Measurements from ENCODE around the gene POGZ.

POGZ gene

DNA sequence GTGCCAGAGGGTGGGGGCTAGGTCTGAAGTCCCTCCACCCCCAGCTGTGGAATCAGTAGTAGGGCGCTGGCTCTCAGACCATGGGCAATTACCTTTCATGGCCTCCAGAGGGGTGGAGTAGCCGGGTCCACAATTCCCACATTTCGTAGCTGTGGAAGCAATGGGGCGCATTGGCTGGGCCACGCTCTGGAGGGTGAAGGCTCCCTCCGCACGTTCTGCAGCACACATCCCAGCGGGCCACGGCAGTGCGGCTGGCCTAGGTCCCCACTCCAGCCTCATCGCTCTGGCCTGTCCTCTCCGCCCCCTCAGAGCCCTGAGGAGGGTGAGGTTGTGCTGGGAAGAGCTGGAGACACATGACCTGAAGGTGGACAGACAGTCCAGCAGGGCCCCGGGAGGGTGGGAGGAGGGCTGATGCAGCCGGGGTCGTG lies 89.7 kb downstream of the POGZ start:
- no peak for DNase-seq

DNA sequence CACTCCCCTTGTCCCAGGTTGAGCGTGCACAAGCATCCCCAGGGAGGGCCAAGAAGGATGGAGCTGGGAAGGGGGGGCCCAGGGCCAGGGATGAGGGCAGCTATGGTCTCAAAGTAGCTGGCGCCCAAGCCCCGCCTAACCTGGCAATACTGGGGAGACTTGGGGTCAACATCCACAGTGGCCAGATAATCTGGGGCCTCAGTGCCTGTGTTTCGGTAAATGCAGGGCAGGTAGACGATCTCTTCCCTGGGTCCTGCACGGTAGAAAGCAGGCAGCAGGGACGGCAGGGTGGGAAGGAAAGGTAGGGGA lies 90.0 kb downstream of the POGZ start:
- no peak for DNase-seq

DNA sequence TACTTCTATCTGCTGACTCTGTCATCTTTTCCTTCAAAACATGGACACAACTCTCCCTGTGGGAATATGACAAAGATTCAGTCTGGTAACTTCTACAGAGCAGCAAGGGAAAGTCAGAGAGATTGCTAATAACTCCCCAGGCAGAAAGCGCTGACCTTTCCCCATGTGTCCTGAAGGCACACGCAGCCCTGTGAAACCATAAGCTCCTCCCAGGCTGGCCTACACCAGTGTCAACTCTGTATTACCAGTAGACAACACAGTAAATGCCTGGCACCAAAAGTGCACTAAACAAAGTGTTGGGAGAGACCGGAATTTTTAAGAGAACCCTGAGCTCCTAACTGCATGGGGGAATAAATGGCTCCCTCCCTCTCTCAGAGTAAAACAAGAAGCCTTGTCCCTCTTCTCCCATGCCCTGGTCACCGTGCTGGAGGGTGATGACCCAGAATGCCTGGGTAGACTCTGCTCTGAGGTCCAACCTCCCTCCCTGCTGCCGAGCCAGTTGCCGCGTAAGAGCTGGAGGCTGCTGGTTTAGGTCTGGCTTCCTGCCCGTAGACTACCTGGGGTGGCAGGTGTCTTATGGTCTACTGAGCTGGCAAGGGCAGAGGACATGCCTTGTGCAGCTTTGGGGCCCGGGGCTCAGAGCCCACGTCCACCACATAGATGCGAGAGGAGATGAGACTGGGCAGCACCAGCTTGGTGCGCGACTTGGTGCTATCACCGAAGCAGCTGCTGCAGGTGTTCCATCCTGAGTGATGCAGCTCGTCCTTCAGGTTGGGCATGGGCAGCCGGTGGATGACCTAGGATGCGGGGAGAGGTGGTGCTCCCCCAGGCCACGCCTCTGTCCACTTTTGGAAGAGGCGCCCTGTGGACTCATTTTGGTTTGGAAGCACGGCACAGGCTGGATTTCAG lies 90.6 kb downstream of the POGZ start:
- DNase-seq: peak; percentile 58

DNA sequence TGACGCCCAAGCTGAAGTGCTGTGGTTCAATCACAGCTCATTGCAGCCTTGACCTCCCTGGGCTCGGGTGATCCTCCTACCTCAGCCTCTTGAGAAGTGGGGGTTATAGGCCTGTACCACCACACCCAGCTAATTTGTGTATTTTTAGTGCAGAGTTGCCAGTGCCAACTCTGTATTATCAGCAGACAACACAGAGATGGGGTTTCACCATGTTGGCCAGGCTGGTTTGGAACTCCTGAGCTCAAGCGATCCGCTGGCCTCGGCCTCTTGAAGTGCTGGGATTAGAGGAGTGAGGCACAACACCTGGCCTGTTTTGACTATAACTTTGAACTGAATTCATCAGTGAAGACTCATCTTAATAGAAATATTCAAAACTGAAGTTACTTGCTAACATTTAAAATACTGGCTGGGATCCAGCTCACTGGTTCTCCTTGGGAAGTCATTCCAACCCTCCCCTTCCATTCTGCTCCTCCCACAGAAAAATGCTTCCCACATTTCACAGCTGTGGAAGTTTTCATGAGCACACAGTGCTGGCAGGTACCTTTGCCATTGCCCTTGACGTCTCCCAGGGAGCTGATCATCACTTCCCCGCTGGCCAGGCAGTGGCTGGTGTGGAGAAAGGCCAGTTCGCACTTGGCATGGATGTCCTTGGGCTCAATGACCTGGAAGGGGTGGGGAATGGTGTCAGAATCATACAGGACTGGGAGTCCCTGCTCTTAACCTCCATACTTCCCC lies 91.5 kb downstream of the POGZ start:
- no peak for DNase-seq

- no peak for DNase-seq
Measured at GRCh38 chr1:151364996-151365395, 94.3 kb downstream of the POGZ start.

DNA sequence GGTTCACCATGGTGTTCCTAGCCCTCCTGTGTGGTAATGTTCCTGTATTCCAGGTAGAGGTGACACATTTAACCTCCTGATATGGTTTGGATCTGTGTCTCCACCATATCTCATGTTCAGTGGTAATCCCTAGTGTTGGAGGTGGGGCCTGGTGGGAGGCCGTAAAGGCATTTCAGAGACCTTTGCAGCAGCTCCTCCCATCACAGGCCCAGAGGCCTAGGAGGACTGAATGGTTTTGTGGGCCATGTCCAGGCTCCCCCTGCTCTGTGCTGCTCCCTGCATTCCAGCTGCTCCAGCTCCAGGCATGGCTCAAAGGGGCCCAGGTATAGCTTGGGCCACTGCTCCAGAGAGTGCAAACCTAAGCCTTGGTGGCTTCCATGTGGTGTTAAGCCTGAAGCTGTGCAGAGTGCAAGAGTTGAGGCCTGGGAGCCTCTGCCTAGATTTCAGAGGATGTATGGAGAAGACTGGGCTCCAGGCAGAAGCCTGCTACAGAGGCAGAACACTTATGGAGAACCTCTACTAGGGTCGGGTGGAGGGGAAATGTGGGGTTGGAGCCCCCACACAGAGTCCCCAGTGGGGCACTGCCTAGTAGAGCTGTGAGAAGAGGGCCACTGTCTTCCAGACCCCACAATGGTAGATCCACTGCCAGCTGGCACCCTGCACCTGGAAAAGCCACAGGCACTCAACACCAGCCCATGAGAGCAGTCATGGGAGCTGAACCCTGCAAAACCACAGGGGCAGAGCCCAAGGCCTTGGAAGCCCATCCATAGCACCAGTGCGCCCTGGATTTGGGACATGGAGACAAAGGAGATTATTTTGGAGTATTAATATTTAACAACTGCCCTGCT lies 96.8 kb downstream of the POGZ start:
- DNase-seq: no peak

- DNase-seq: no peak
Measured at GRCh38 chr1:151361883-151362282, 97.4 kb downstream of the POGZ start.

GRCh38 chr1:151356696-151357095 lies 102.6 kb downstream of the POGZ start:
- no peak for DNase-seq

Data from NCI-H2081 treated with DMSO at 0.1 percent for 48 hours (cell line).